CD4-positive, alpha-beta T cell (primary cell): ENCODE results near the gene RNF114. TPM values are rescaled to one million over a fixed set of nuclear protein-coding genes. Genes with fewer than 3 reads are reported as not detected.

Experiments
- ATAC-seq: fragments of 200-7000 bp; cut with Tn5 transposase; one replicate; pipeline ENCODE4 v1.10.0; 2022; ENCODE audit warnings: mild to moderate bottlenecking; ENCODE audit not compliant: poor library complexity
- CTCF ChIA-PET: fragments of 350-600 bp; sonication (Branson Sonifier 250); formaldehyde crosslinking; loops from one replicate; lab custom pipeline; 2021; ENCODE audit warnings: antibody characterized with exemption, inconsistent platforms; lab: Charles Lee
- POLR2A ChIA-PET: fragments of 350-600 bp; sonication (Branson Sonifier 250); formaldehyde crosslinking; loops from one replicate; lab custom pipeline; 2021; ENCODE audit warnings: antibody characterized with exemption, inconsistent platforms; lab: Charles Lee
- DNase-seq, 14 experiments: peaks; one replicate each; pipeline ENCODE4 v3.0.0-alpha.2; 2013 to 2020; ENCODE audit warnings: mixed read lengths in 2 of 14
- H3K27ac ChIP-seq, 2 donors: one replicate each; pipeline versions ENCODE4 v1.5.1 to v1.7.0; 2013; ENCODE audit warnings: low read length in 2 of 2, low read depth in 1 of 2, mild to moderate bottlenecking in 1 of 2
- H3K27me3 ChIP-seq, 2 experiments: 1 replicate in 1 of 2; 2 replicates in 1 of 2; pipeline versions ENCODE4 v1.6.1 to v1.7.0; 2013; ENCODE audit warnings: low read length in 2 of 2, control low read depth in 1 of 2, mild to moderate bottlenecking in 1 of 2, moderate library complexity in 1 of 2; ENCODE audit not compliant: insufficient read depth in 2 of 2, control insufficient read depth in 1 of 2
- H3K36me3 ChIP-seq: one replicate; pipeline ENCODE4 v1.6.1; 2013; ENCODE audit warnings: low read length, control low read depth; ENCODE audit not compliant: insufficient read depth
- H3K4me1 ChIP-seq: one replicate; pipeline ENCODE4 v1.6.1; 2013; ENCODE audit warnings: low read length, control low read depth; ENCODE audit not compliant: insufficient read depth
- H3K4me3 ChIP-seq: one replicate; pipeline ENCODE4 v1.5.1; 2013; ENCODE audit warnings: mild to moderate bottlenecking, low read length, moderate library complexity
- H3K9me3 ChIP-seq, 2 experiments: 1 replicate in 1 of 2; 2 replicates in 1 of 2; pipeline versions ENCODE4 v1.6.1 to v1.7.0; 2013; ENCODE audit warnings: low read length in 2 of 2, mild to moderate bottlenecking in 2 of 2, control low read depth in 1 of 2, moderate library complexity in 1 of 2; ENCODE audit not compliant: control insufficient read depth in 1 of 2, insufficient read depth in 1 of 2
- H3K27ac Mint-ChIP-seq: one replicate; pipeline ENCODE4 v1.8.0; 2020; ENCODE audit warnings: mixed read lengths
- H3K27me3 Mint-ChIP-seq: one replicate; pipeline ENCODE4 v1.8.0; 2021; ENCODE audit warnings: mixed read lengths
- H3K36me3 Mint-ChIP-seq: one replicate; pipeline ENCODE4 v1.8.0; 2021; ENCODE audit warnings: low read depth, mixed read lengths
- H3K4me1 Mint-ChIP-seq: one replicate; pipeline ENCODE4 v1.8.0; 2021; ENCODE audit warnings: low read depth, mixed read lengths
- H3K4me3 Mint-ChIP-seq: one replicate; pipeline ENCODE4 v1.8.0; 2020; ENCODE audit warnings: mild to moderate bottlenecking, mixed read lengths
- H3K9me3 Mint-ChIP-seq: one replicate; pipeline ENCODE4 v1.8.0; 2020; ENCODE audit warnings: mixed read lengths
- CTCF ChIP-seq: fragments of 200-600 bp; IDR thresholded peaks from one replicate; pipeline ENCODE4 v1.8.0; 2022; ENCODE audit warnings: antibody characterized with exemption, mild to moderate bottlenecking
- intact Hi-C, 2 experiments: fragments of 100-400 bp; cut with DNase I in 1 of 2; cut with micrococcal nuclease in 1 of 2; formaldehyde crosslinking; loops; one replicate each; pipeline versions ENCODE4 v1.15.1 to v1.9.0; 2023 to 2025; cut with DNase I, micrococcal nuclease
- total RNA-seq, 174 experiments: library from RNA in 2 of 174; stranded (reverse) in 2 of 174; gene quantifications; one replicate each; pipeline ENCODE4 v1.2.3 and lab custom pipeline; 2021 to 2026

RNF114 gene
- total RNA-seq, 2 experiments from 2014 or later: 129 to 132 TPM

DNA sequence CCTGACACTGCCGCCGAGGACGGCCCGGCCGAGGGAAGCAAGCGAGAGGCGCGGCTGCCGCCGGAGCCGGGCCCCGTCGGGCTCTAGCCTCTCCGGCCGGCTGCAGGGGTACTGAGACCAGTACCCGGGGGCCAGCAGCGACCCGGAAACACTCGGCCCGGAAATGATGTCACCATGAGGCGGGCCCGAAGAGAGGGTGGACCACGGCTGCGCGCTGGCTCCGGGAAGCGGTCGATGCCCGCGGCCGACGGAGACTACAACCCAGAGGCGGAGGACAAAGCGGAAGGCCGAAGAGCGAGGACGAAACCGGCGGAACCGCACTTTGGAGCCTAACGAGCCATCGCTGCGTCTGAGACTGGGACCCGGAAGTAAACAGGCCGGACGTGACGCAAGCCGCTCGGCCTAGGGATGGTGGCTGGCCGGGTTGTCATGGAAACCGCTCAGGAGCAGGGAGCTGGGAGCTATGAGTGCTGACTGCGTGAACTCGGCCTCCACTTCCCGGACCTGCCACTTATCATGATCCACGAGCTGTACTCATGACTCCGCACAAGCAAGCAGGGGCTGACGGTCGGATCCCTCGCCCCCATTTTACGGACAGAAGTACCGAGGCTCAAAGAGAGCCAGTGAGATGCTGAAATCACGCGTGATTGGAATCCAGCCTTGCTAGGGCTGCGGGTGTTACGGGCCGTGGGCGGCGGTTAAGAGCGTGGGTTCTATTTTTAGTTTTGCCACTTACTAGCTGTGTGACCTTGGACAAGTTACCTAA, 20.6 kb upstream of the RNF114 start, which contains the start of gene SPATA2:
SPATA2 (minus strand) TSS at position 150 of the 766 bp plus-strand sequence. CDS start 7,039 bp downstream, outside the sequence.
- Histone ChIP-seq H3K4me1 (peaks cover 33% of the 10 kb centered on the region), H3K9me3 (no peaks in the 10 kb centered on the region), H3K27ac (peak within 1 kb of the TSS; percentile 99 to 100), H3K36me3 (no peaks in the 10 kb centered on the region), H3K4me3 (peak within 1 kb of the TSS; percentile 93), H3K27me3 (no peaks in the 10 kb centered on the region)
- no peak for TF ChIP-seq CTCF
- ATAC-seq (peak; percentile 75), DNase-seq (peak; percentile 85 to 98 (median 91))
- peak within 1 kb of the TSS; percentile 98 for H3K4me3 Mint-ChIP-seq
- peaks cover 39% of the 10 kb centered on the region for H3K4me1 Mint-ChIP-seq
- peak within 1 kb of the TSS; percentile 99 for H3K27ac Mint-ChIP-seq
- no peaks in the 10 kb centered on the region for H3K27me3 Mint-ChIP-seq
- H3K9me3 Mint-ChIP-seq: no peaks in the 10 kb centered on the region
- peaks cover 16% of the 10 kb centered on the region for H3K36me3 Mint-ChIP-seq
- CTCF ChIA-PET: interaction anchor here (0.6 to 1.6 kb wide), 5 partner anchors 12 to 165 kb away, joined by 3 to 7 read pairs (median 4); partner anchors contain the start of gene RNF114
- POLR2A ChIA-PET: interaction anchor here (0.5 to 2.0 kb wide), 5 partner anchors 16 to 257 kb away, joined by 3 to 33 read pairs (median 5); partner anchors contain the start of genes RNF114 and SLC9A8
- intact Hi-C loops: loop anchor here (1.0 to 10.0 kb wide), 4 partner anchors 13 to 103 kb away; partner anchors contain the start of genes SLC9A8 (in 2 of the 2) and RNF114 (in 1 of the 2)

DNA sequence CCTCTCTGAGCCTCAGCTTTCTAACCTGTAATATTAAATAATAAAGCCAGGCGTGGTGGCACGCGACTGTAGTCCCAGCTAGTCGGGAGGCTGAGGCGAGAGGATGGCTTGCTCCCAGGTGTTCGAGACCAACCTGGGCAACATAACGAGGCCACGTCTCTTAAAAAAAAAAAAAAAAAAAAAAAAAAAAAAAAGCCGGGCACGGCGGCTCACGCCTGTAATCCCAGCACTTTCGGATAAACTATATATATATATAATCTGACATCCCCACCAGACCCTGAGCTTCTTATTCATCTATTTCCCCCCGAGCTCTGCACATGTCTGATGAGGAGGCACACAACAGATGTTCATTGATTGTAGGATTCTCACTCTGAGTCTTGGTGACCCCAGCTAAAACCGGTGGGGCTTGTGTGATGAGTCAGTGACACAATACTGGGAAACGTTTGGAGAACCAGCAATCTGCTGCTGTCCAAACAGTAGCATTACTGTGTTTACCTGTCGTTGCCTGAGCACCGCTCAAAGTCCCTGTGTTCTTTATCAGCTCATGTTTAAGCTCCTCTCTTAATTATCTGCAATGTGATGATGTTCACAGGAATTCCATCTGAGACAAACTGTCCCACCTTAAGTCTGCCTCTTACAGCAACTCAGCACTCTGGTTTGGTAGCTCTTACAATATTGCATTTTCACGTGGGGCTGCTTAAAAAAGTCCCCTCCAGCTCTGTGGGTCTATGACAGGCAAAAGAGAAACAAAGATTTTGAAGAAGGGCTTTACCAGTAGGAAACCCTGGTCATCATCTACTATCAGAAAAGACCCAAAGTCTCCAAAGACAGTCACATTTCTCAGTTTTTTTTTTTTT, 19.8 kb upstream of the RNF114 start:
- intact Hi-C loops: loop anchor here in 1 of 2 experiments (10.0 kb wide), 1 partner anchor 102 kb away; the partner anchor contains the start of gene SLC9A8
- Histone ChIP-seq H3K27me3 (no peaks in the 10 kb centered on the region), H3K4me3 (peak overlapping the region; percentile 93), H3K27ac (peak overlapping the region; percentile 99 to 100), H3K4me1 (peaks cover 33% of the 10 kb centered on the region), H3K9me3 (no peaks in the 10 kb centered on the region), H3K36me3 (no peaks in the 10 kb centered on the region)
- Mint-ChIP-seq H3K27me3 (no peaks in the 10 kb centered on the region), H3K4me3 (peak overlapping the region; percentile 98), H3K27ac (peak overlapping the region; percentile 99), H3K4me1 (peaks cover 39% of the 10 kb centered on the region), H3K36me3 (peaks cover 16% of the 10 kb centered on the region), H3K9me3 (no peaks in the 10 kb centered on the region)
- no peak for DNase-seq
- ATAC-seq: no peak
- ChIA-PET POLR2A (interaction anchor here (0.5 to 2.0 kb wide), 6 partner anchors 15 to 276 kb away, joined by 3 to 33 read pairs (median 4); partner anchors contain the start of genes RNF114 and SLC9A8), CTCF (interaction anchor here (0.6 to 1.6 kb wide), 9 partner anchors 10 to 879 kb away, joined by 3 to 7 read pairs (median 4); partner anchors contain the start of genes BCAS4 and RNF114)
- TF ChIP-seq CTCF: no peak

DNA sequence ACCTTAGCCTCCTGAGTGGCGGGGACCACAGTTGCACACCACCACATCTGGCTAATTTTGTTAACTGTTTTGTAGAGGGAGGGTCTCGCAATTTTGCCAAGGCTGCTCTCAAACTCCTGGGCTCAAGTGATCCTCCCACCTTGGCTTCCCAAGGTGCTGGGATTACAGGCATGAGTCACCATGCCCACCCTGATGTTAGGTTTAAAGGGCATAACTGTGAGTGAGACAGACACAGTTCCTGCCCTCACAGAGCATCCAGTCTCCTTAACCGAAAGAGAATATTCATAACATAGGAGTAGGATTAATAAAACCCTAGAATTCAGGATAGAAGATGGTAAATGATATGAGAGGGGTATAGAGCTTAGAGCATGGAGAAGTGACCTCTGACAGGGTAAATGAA, 17.8 kb upstream of the RNF114 start:
- ChIA-PET CTCF (no interaction called here), POLR2A (no interaction called here)
- H3K4me3 Mint-ChIP-seq: peak overlapping the region; percentile 7
- H3K27ac ChIP-seq: no peak overlapping the region
- H3K27me3 Mint-ChIP-seq: no peaks in the 10 kb centered on the region
- intact Hi-C loops: loop anchor here in 1 of 2 experiments (10.0 kb wide), 1 partner anchor 104 kb away; the partner anchor contains the start of gene SLC9A8
- DNase-seq (no peak), ATAC-seq (no peak)
- H3K4me1 ChIP-seq: peaks cover 26% of the 10 kb centered on the region
- H3K4me3 ChIP-seq: no peak overlapping the region
- no peaks in the 10 kb centered on the region for H3K36me3 ChIP-seq
- H3K27me3 ChIP-seq: no peaks in the 10 kb centered on the region
- H3K4me1 Mint-ChIP-seq: peaks cover 28% of the 10 kb centered on the region
- H3K9me3 Mint-ChIP-seq: no peaks in the 10 kb centered on the region
- H3K9me3 ChIP-seq: no peaks in the 10 kb centered on the region
- peaks cover 16% of the 10 kb centered on the region for H3K36me3 Mint-ChIP-seq
- no peak overlapping the region for H3K27ac Mint-ChIP-seq
- no peak for TF ChIP-seq CTCF
